T-helper 17 cell (primary cell): ENCODE results near the gene PCF11. TPM values are rescaled to one million over a fixed set of nuclear protein-coding genes. Genes with fewer than 3 reads are reported as not detected.

Source experiments
- ATAC-seq: fragments of 150-1000 bp; cut with Tn5 transposase; 2 replicates; pipeline ENCODE4 v1.10.0; 2021; ENCODE audit warnings: mild to moderate bottlenecking, moderate library complexity
- DNase-seq, 3 donors: peaks; one replicate each; pipeline versions ENCODE4 v3.0.0 to v3.0.0-alpha.2; 2020 to 2021
- H3K9me3 ChIP-seq: one replicate; pipeline ENCODE4 v1.7.0; 2013; ENCODE audit warnings: low read length, mild to moderate bottlenecking; ENCODE audit not compliant: control insufficient read depth, poor library complexity, severe bottlenecking
- H3K27ac Mint-ChIP-seq: one replicate; pipeline ENCODE4 v1.8.0; 2022; ENCODE audit warnings: mild to moderate bottlenecking, moderate library complexity, mixed read lengths
- H3K27me3 Mint-ChIP-seq: one replicate; pipeline ENCODE4 v1.8.0; 2022; ENCODE audit warnings: mixed read lengths
- H3K36me3 Mint-ChIP-seq: one replicate; pipeline ENCODE4 v1.8.0; 2022; ENCODE audit warnings: low read depth, mixed read lengths
- H3K4me1 Mint-ChIP-seq: one replicate; pipeline ENCODE4 v1.8.0; 2022; ENCODE audit warnings: mild to moderate bottlenecking, mixed read lengths
- H3K4me3 Mint-ChIP-seq: one replicate; pipeline ENCODE4 v1.8.0; 2022; ENCODE audit warnings: mild to moderate bottlenecking, moderate library complexity, mixed read lengths
- total RNA-seq, 4 donors: library from RNA in 2 of 4; stranded (reverse) in 2 of 4; gene quantifications; one replicate each; pipeline ENCODE4 v1.2.3 and lab custom pipeline; 2022 to 2026

PCF11 gene
- total RNA-seq, 2 donors from 2014 or later = 152 to 153 TPM

- ATAC-seq = no peak
Observed at GRCh38 chr11:83219095-83219494, 62.2 kb downstream of the PCF11 start.

GRCh38 chr11:83220260-83220659 is 63.3 kb downstream of the PCF11 start:
- Mint-ChIP-seq H3K36me3 (no peaks in the 10 kb centered on the region), H3K27ac (no peak overlapping the region), H3K4me3 (no peak overlapping the region), H3K27me3 (peaks cover 21% of the 10 kb centered on the region), H3K4me1 (no peaks in the 10 kb centered on the region)
- DNase-seq (no peak), ATAC-seq (no peak)
- no peaks in the 10 kb centered on the region for H3K9me3 ChIP-seq

More at GRCh38 chr11:83219095-83219494, 62.2 kb downstream of the PCF11 start:
- Mint-ChIP-seq H3K36me3 (peaks cover 3% of the 10 kb centered on the region), H3K27me3 (peaks cover 21% of the 10 kb centered on the region), H3K27ac (no peak overlapping the region), H3K4me1 (no peaks in the 10 kb centered on the region), H3K4me3 (no peak overlapping the region)
- no peak for DNase-seq
- no peaks in the 10 kb centered on the region for H3K9me3 ChIP-seq

GRCh38 chr11:83221694-83222093 is 64.8 kb downstream of the PCF11 start:
- DNase-seq = no peak
- H3K4me3 Mint-ChIP-seq = no peak overlapping the region

GRCh38 chr11:83222499-83222898 is 65.6 kb downstream of the PCF11 start:
- peaks cover 21% of the 10 kb centered on the region for H3K27me3 Mint-ChIP-seq
- no peak overlapping the region for H3K4me3 Mint-ChIP-seq
- no peaks in the 10 kb centered on the region for H3K4me1 Mint-ChIP-seq
- H3K9me3 ChIP-seq = no peaks in the 10 kb centered on the region
- DNase-seq (no peak), ATAC-seq (no peak)
- H3K27ac Mint-ChIP-seq = no peak overlapping the region
- H3K36me3 Mint-ChIP-seq = no peaks in the 10 kb centered on the region

More at GRCh38 chr11:83221694-83222093, 64.8 kb downstream of the PCF11 start:
- no peaks in the 10 kb centered on the region for H3K9me3 ChIP-seq
- H3K27ac Mint-ChIP-seq = no peak overlapping the region
- ATAC-seq = no peak
- no peaks in the 10 kb centered on the region for H3K4me1 Mint-ChIP-seq
- H3K27me3 Mint-ChIP-seq = peaks cover 21% of the 10 kb centered on the region
- H3K36me3 Mint-ChIP-seq = no peaks in the 10 kb centered on the region

- no peaks in the 10 kb centered on the region for H3K9me3 ChIP-seq
- Mint-ChIP-seq H3K27ac (no peak overlapping the region), H3K4me3 (no peak overlapping the region), H3K27me3 (peaks cover 21% of the 10 kb centered on the region), H3K36me3 (no peaks in the 10 kb centered on the region), H3K4me1 (no peaks in the 10 kb centered on the region)
- DNase-seq (no peak), ATAC-seq (no peak)
Observed at GRCh38 chr11:83223457-83223856, 66.5 kb downstream of the PCF11 start.

- ATAC-seq = no peak
- peaks cover 7% of the 10 kb centered on the region for H3K27me3 Mint-ChIP-seq
- no peak overlapping the region for H3K4me3 Mint-ChIP-seq
- H3K27ac Mint-ChIP-seq = no peak overlapping the region
- DNase-seq = no peak
- peaks cover 6% of the 10 kb centered on the region for H3K36me3 Mint-ChIP-seq
- H3K4me1 Mint-ChIP-seq = no peaks in the 10 kb centered on the region
- no peaks in the 10 kb centered on the region for H3K9me3 ChIP-seq
Observed at GRCh38 chr11:83235825-83236224, 78.9 kb downstream of the PCF11 start.

Other genes starting within 250 kb of the PCF11 start
- 10 to 100 TPM; 33.9 to 47.7 TPM for gene RAB30, start 85.2 kb upstream of the PCF11 start, total RNA-seq
- 10 to 100 TPM in 1 of 2 donors, 1 to 10 TPM in 1; 7.5 to 10.3 TPM for gene ANKRD42, start 36.6 kb downstream of the PCF11 start, total RNA-seq
- gene CCDC90B, start 129.2 kb downstream of the PCF11 start, total RNA-seq = 10 to 100 TPM; 20.6 to 21.6 TPM